UCSD-AML1 (cell line): Measurements from ENCODE around the gene SLC38A7.
"Not testable (repeated sequence)": the region's sequence is repeated elsewhere in the genome, so short reads cannot be mapped to it uniquely, and the experiment has no call there.

Source experiments
- DNase-seq: peaks from one replicate; lab custom pipeline; 2025; ENCODE audit not compliant: unreplicated experiment; lab: John Stamatoyannopoulos, UW

SLC38A7 gene

GRCh38 chr16:58637021-58637420 lies 47.5 kb downstream of the SLC38A7 start:
- DNase-seq: not testable (repeated sequence)

- no peak for DNase-seq
These were observed 48.1 kb downstream of the SLC38A7 start for GRCh38 chr16:58636466-58636865.

- DNase-seq: no peak
These were observed 49.1 kb downstream of the SLC38A7 start for GRCh38 chr16:58635502-58635901.

- DNase-seq: no peak
These were observed 50.2 kb downstream of the SLC38A7 start for GRCh38 chr16:58634265-58634802.

GRCh38 chr16:58629733-58630640 lies 54.6 kb downstream of the SLC38A7 start, which contains the start of gene CNOT1:
Gene CNOT1 (minus strand): TSS chr16:58629826. CDS start chr16:58599337, 30,489 bp downstream.
- peak; percentile 98 for DNase-seq

- DNase-seq: peak; percentile 52
These were observed 55.5 kb downstream of the SLC38A7 start for GRCh38 chr16:58628845-58629732.

- DNase-seq: no peak
These were observed 60.4 kb downstream of the SLC38A7 start for GRCh38 chr16:58624209-58624608.

GRCh38 chr16:58620396-58620795 lies 64.2 kb downstream of the SLC38A7 start:
- no peak for DNase-seq

- no peak for DNase-seq
These were observed 69.3 kb downstream of the SLC38A7 start for GRCh38 chr16:58615280-58615679.
